HepG2 (cell line): ENCODE data around the gene NPEPL1. TPM values are rescaled to one million over a fixed set of nuclear protein-coding genes. Genes with fewer than 3 reads are reported as not detected.

Source experiments
- ATAC-seq: fragments of 200-7000 bp; cut with Tn5 transposase; 3 replicates; pipeline ENCODE4 v1.9.1; 2020; ENCODE audit warnings: mild to moderate bottlenecking, moderate library complexity
- BruUV-seq: library from RNA; stranded (reverse); fragments of 400-500 nt; replicated peaks from 2 replicates; lab custom pipeline; 2021; lab: Mats Ljungman, UMichigan
- CTCF ChIA-PET: fragments of 300-600 bp; formaldehyde crosslinking; extraction: SDS; loops from one replicate; lab custom pipeline; 2021; ENCODE audit warnings: low total read pairs, inconsistent platforms, low intra/inter-chr PET ratio; lab: Yijun Ruan, JAX
- POLR2A ChIA-PET: fragments of 350-600 bp; sonication (Branson Sonifier 250); formaldehyde crosslinking; loops from one replicate; lab custom pipeline; 2020; ENCODE audit warnings: antibody characterized with exemption, inconsistent platforms; lab: Yijun Ruan, JAX
- DNase-seq: peaks from one replicate; pipeline ENCODE4 v3.0.0-alpha.2; 2015; ENCODE audit warnings: low spot score
- FAIRE-seq: peaks from 3 replicates; lab custom pipeline; 2011; peaks lifted over from hg19 to GRCh38; lab: Jason Lieb, UNC
- H2AFZ ChIP-seq: one replicate; pipeline ENCODE4 v1.6.1; 2011; ENCODE audit warnings: low read length, inconsistent platforms
- H3K27ac ChIP-seq: fragments of 300-600 bp; 3 replicates; pipeline ENCODE4 v1.8.0; 2011; ENCODE audit warnings: mixed run types, mild to moderate bottlenecking, mixed read lengths, low read length, inconsistent platforms; ENCODE audit not compliant: insufficient read depth; ENCODE audit errors: extremely low read length
- H3K27me3 ChIP-seq, 2 experiments: fragments of 200-600 bp in 1 of 2; 2 replicates in 1 of 2; 3 replicates in 1 of 2; pipeline versions ENCODE4 v1.6.0 to v1.8.0; 2011; ENCODE audit warnings: low read length in 2 of 2, mild to moderate bottlenecking in 2 of 2, moderate library complexity in 2 of 2, inconsistent platforms in 1 of 2; ENCODE audit not compliant: insufficient read depth in 2 of 2, control insufficient read depth in 1 of 2
- H3K36me3 ChIP-seq, 2 experiments: fragments of 200-600 bp in 1 of 2; replicated peaks in 1 of 2; 2 replicates in 1 of 2; 3 replicates in 1 of 2; pipeline versions ENCODE4 v1.5.1 to v1.8.0; 2011; ENCODE audit warnings: low read length in 2 of 2, inconsistent platforms in 1 of 2; ENCODE audit not compliant: insufficient read depth in 2 of 2, control insufficient read depth in 1 of 2
- H3K4me1 ChIP-seq: 2 replicates; pipeline ENCODE4 v1.5.1; 2012; ENCODE audit warnings: low read length, inconsistent platforms; ENCODE audit not compliant: insufficient read depth
- H3K4me2 ChIP-seq: 2 replicates; pipeline ENCODE4 v1.6.0; 2011; ENCODE audit warnings: low read depth, low read length, inconsistent platforms
- H3K4me3 ChIP-seq, 3 experiments: fragments of 200-600 bp in 1 of 3; sonication (generic), shearing (Covaris generic) in 1 of 3; replicated peaks in 1 of 3; 2 replicates each; pipeline ENCODE4 v1.5.1; 2011 to 2016; ENCODE audit warnings: low read length in 3 of 3, inconsistent platforms in 2 of 3, low read depth in 2 of 3, mild to moderate bottlenecking in 2 of 3, control low read depth in 1 of 3, mixed read lengths in 1 of 3; ENCODE audit not compliant: insufficient read depth in 1 of 3
- H3K79me2 ChIP-seq: one replicate; pipeline ENCODE4 v1.6.1; 2011; ENCODE audit warnings: low read length, inconsistent platforms; ENCODE audit not compliant: insufficient read depth
- H3K9ac ChIP-seq: 2 replicates; pipeline ENCODE4 v1.6.0; 2011; ENCODE audit warnings: mild to moderate bottlenecking, low read depth, low read length, inconsistent platforms; ENCODE audit not compliant: insufficient read depth
- H3K9me3 ChIP-seq: 2 replicates; pipeline ENCODE4 v1.5.1; 2012; ENCODE audit warnings: mild to moderate bottlenecking, low read length
- H4K20me1 ChIP-seq: 2 replicates; pipeline ENCODE4 v1.6.0; 2011; ENCODE audit warnings: inconsistent platforms, mild to moderate bottlenecking, low read length, moderate library complexity; ENCODE audit not compliant: insufficient read depth
- ADNP ChIP-seq: sonication (generic); formaldehyde crosslinking; IDR thresholded peaks from 2 replicates; pipeline ENCODE4 v1.4.0; 2020; ENCODE audit warnings: missing genetic modification reagents
- GZF1 ChIP-seq: sonication (generic); formaldehyde crosslinking; IDR thresholded peaks from 2 replicates; pipeline ENCODE4 v1.5.1; 2020; ENCODE audit warnings: mild to moderate bottlenecking, missing genetic modification reagents
- HMGXB4 ChIP-seq, 2 experiments: sonication (generic) in 1 of 2; formaldehyde crosslinking in 1 of 2; IDR thresholded peaks; 2 replicates each; pipeline versions ENCODE4 v1.4.0 to v1.6.1; 2018 to 2020; ENCODE audit warnings: missing genetic modification reagents in 2 of 2, borderline replicate concordance in 1 of 2, low read depth in 1 of 2, mild to moderate bottlenecking in 1 of 2, missing biosample characterization in 1 of 2
- MAX ChIP-seq: IDR thresholded peaks from 2 replicates; pipeline ENCODE4 v1.6.1; 2012; ENCODE audit warnings: inconsistent platforms
- NFYB ChIP-seq: sonication (generic); formaldehyde crosslinking; IDR thresholded peaks from 2 replicates; pipeline ENCODE4 v1.4.0; 2020; ENCODE audit warnings: missing genetic modification reagents
- NONO ChIP-seq, 2 experiments: fragments of 450-650 bp in 1 of 2; sonication (generic) in 1 of 2; formaldehyde crosslinking in 1 of 2; IDR thresholded peaks in 1 of 2; conservative IDR thresholded peaks in 1 of 2; 2 replicates each; pipeline versions ENCODE4 v1.6.1 to v1.8.0; 2017 to 2022; ENCODE audit warnings: mild to moderate bottlenecking in 1 of 2, missing genetic modification reagents in 1 of 2, moderate library complexity in 1 of 2
- RAD51 ChIP-seq: fragments of 450-650 bp; IDR thresholded peaks from 2 replicates; pipeline ENCODE4 v1.6.1; 2016; ENCODE audit warnings: borderline replicate concordance
- REPIN1 ChIP-seq: sonication (generic); formaldehyde crosslinking; IDR thresholded peaks from 2 replicates; pipeline ENCODE4 v1.8.0; 2022; ENCODE audit warnings: missing genetic modification reagents, low read depth, mild to moderate bottlenecking, borderline replicate concordance
- ZNF230 ChIP-seq: sonication (generic); formaldehyde crosslinking; IDR thresholded peaks from 2 replicates; pipeline ENCODE4 v1.4.0; 2020; ENCODE audit warnings: mild to moderate bottlenecking, missing genetic modification reagents
- ZNF282 ChIP-seq: fragments of 450-650 bp; IDR thresholded peaks from 2 replicates; pipeline ENCODE4 v1.6.1; 2018; ENCODE audit not compliant: partially characterized antibody
- ZNF563 ChIP-seq: sonication (generic); formaldehyde crosslinking; IDR thresholded peaks from 2 replicates; pipeline ENCODE4 v1.8.0; 2022; ENCODE audit warnings: mild to moderate bottlenecking, moderate library complexity, missing genetic modification reagents
- WGBS: methylation state at CpG from one replicate; pipeline ENCODE4 v1.1.6; 2017; ENCODE audit warnings: low lambda C conversion rate; 5-methylcytosine and 5-hydroxymethylcytosine counted together
- in situ Hi-C: cut with HindIII; loops from 2 replicates; pipeline ENCODE4 v1.10.0; 2017; ENCODE audit warnings: low pct_unique_long_range_greater_than_20kb; ENCODE audit not compliant: extremely low pct_ligation_motif_present
- intact Hi-C: fragments of 100-400 bp; cut with micrococcal nuclease; formaldehyde crosslinking; loops from one replicate; pipeline ENCODE4 v1.10.0; 2022; ENCODE audit not compliant: unreplicated experiment
- polyA plus RNA-seq, 8 experiments: library from polyadenylated mRNA; depleted of rRNA in 3 of 8; stranded (reverse) in 7 of 8; unstranded in 1 of 8; fragments of >200 nt; fragmentation: Illumina TruSeq in 4 of 8; extraction: Trizol in 4 of 8; gene quantifications; 2 replicates each; pipeline versions ENCODE4 v1.2.1 to v1.2.3, GENCODE V29; 2011 to 2016; ENCODE audit warnings: low read depth in 4 of 8, missing spikeins in 1 of 8, mixed read lengths in 1 of 8; ENCODE audit not compliant: insufficient read depth in 1 of 8
- total RNA-seq, 5 experiments: library from RNA; depleted of rRNA; stranded (reverse); fragments of >200 nt; fragmentation: Illumina TruSeq; extraction: Trizol; gene quantifications; 2 replicates each; pipeline ENCODE4 v1.2.3, GENCODE V29; 2016; ENCODE audit warnings: low read depth in 1 of 5
- TF ChIP-seq, protein P1 (sequence below): sonication (generic); formaldehyde crosslinking; IDR thresholded peaks from 2 replicates; pipeline ENCODE4 v1.9.0; 2022; ENCODE audit warnings: missing genetic modification reagents, mild to moderate bottlenecking, borderline replicate concordance
- TF ChIP-seq, protein P2 (sequence below): sonication (generic); formaldehyde crosslinking; IDR thresholded peaks from 2 replicates; pipeline ENCODE4 v1.5.0; 2020; ENCODE audit warnings: missing genetic modification reagents

The NPEPL1 gene
- total and polyA plus RNA-seq, 2 of the 13 experiments (the other 11 are each of a cell fraction or from before 2014, with no cell fraction given), result 4.1 to 7.5 TPM

GRCh38 chr20:58753922-58754551 is 61.4 kb downstream of the NPEPL1 start:
- intact Hi-C loops (no loop called here), in situ Hi-C loops (no loop called here)
- DNase-seq, result no peak
- FAIRE-seq, result no peak
- Histone ChIP-seq H3K4me3 (no peak overlapping the region), H3K27ac (no peak overlapping the region), H3K27me3 (peaks cover 15 to 82% of the 10 kb centered on the region in 2 experiments), H3K9me3 (no peaks in the 10 kb centered on the region), H3K79me2 (no peaks in the 10 kb centered on the region), H4K20me1 (no peaks in the 10 kb centered on the region), H3K9ac (no peak overlapping the region), H3K4me2 (no peak overlapping the region), H2AFZ (no peak overlapping the region), H3K36me3 (no peaks in the 10 kb centered on the region), H3K4me1 (no peaks in the 10 kb centered on the region)
- TF ChIP-seq ZNF282, result no peak
- ATAC-seq, result no peak
- no TSS peak for BruUV-seq
- POLR2A ChIA-PET, result no interaction called here
- CTCF ChIA-PET, result no interaction called here
- WGBS, result 41% methylated on average over 17 of the region's 17 CpGs

GRCh38 chr20:58754584-58754983 is 62.0 kb downstream of the NPEPL1 start:
- H3K27ac ChIP-seq, result no peak overlapping the region
- FAIRE-seq, result no peak
- ATAC-seq, result no peak
- peaks cover 15 to 82% of the 10 kb centered on the region in 2 experiments for H3K27me3 ChIP-seq
- H3K79me2 ChIP-seq, result no peaks in the 10 kb centered on the region
- no peak overlapping the region for H3K4me2 ChIP-seq
- in situ Hi-C loops, result no loop called here
- H3K36me3 ChIP-seq, result no peaks in the 10 kb centered on the region
- no peaks in the 10 kb centered on the region for H4K20me1 ChIP-seq
- 51% methylated on average over 7 of the region's 8 CpGs for WGBS
- CTCF ChIA-PET, result no interaction called here
- H2AFZ ChIP-seq, result no peak overlapping the region
- POLR2A ChIA-PET, result no interaction called here
- H3K9ac ChIP-seq, result no peak overlapping the region
- no peaks in the 10 kb centered on the region for H3K4me1 ChIP-seq
- no peak for DNase-seq
- intact Hi-C loops, result no loop called here
- H3K4me3 ChIP-seq, result no peak overlapping the region
- no TSS peak for BruUV-seq
- no peaks in the 10 kb centered on the region for H3K9me3 ChIP-seq
- TF ChIP-seq NFYB (CRISPR knock-in tag), result no peak
- TF ChIP-seq HMGXB4 (CRISPR knock-in tag; IDR thresholded peaks at IDR 0.05; ENCODE audit: borderline replicate concordance in 1 of 2, low read depth in 1 of 2), result no peak
- TF ChIP-seq RAD51, result no peak
- no peak for TF ChIP-seq REPIN1
- no peak for TF ChIP-seq ADNP (CRISPR knock-in tag)
- TF ChIP-seq NONO (IDR thresholded peaks at IDR 0.05), result no peak
- TF ChIP-seq NONO (CRISPR knock-in tag; conservative IDR thresholded peaks at IDR 0.05), result no peak
- TF ChIP-seq MAX, result no peak
- no peak for TF ChIP-seq GZF1 (CRISPR knock-in tag)
- TF ChIP-seq, protein P1, sequence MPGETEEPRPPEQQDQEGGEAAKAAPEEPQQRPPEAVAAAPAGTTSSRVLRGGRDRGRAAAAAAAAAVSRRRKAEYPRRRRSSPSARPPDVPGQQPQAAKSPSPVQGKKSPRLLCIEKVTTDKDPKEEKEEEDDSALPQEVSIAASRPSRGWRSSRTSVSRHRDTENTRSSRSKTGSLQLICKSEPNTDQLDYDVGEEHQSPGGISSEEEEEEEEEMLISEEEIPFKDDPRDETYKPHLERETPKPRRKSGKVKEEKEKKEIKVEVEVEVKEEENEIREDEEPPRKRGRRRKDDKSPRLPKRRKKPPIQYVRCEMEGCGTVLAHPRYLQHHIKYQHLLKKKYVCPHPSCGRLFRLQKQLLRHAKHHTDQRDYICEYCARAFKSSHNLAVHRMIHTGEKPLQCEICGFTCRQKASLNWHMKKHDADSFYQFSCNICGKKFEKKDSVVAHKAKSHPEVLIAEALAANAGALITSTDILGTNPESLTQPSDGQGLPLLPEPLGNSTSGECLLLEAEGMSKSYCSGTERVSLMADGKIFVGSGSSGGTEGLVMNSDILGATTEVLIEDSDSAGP (CRISPR knock-in tag), result no peak
- TF ChIP-seq ZNF563 (CRISPR knock-in tag), result no peak
- TF ChIP-seq ZNF230, result no peak
- TF ChIP-seq, protein P2, sequence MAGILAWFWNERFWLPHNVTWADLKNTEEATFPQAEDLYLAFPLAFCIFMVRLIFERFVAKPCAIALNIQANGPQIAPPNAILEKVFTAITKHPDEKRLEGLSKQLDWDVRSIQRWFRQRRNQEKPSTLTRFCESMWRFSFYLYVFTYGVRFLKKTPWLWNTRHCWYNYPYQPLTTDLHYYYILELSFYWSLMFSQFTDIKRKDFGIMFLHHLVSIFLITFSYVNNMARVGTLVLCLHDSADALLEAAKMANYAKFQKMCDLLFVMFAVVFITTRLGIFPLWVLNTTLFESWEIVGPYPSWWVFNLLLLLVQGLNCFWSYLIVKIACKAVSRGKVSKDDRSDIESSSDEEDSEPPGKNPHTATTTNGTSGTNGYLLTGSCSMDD (CRISPR knock-in tag), result no peak
